Middle frontal gyrus (tissue), 1 donor: ENCODE measurements around the gene PRDM13.

Experiments used
- DNase-seq: peaks from one replicate; pipeline ENCODE4 v3.0.0-alpha.2; 2015; ENCODE audit warnings: low spot score; ENCODE audit errors: extremely low spot score

PRDM13 gene

GRCh38 chr6:99603421-99604165 lies 3.0 kb upstream of the PRDM13 start:
- no peak for DNase-seq

- DNase-seq = no peak
Measured at GRCh38 chr6:99604166-99605073, 2.2 kb upstream of the PRDM13 start.

- no peak for DNase-seq
Measured at GRCh38 chr6:99605074-99605734, 1.4 kb upstream of the PRDM13 start.

- DNase-seq = no peak
Measured at GRCh38 chr6:99605911-99606655, 550 bp upstream of the PRDM13 start.

GRCh38 chr6:99607416-99608036 lies 893 bp downstream of the PRDM13 start:
- no peak for DNase-seq

GRCh38 chr6:99608059-99608885 lies 1.6 kb downstream of the PRDM13 start:
- no peak for DNase-seq

GRCh38 chr6:99608886-99609482 lies 2.4 kb downstream of the PRDM13 start:
- no peak for DNase-seq

- DNase-seq = no peak
Measured at GRCh38 chr6:99609905-99610489, 3.4 kb downstream of the PRDM13 start.

- no peak for DNase-seq
Measured at GRCh38 chr6:99611148-99611547, 4.5 kb downstream of the PRDM13 start.

- DNase-seq = no peak
Measured at GRCh38 chr6:99612551-99613408, 6.1 kb downstream of the PRDM13 start.

GRCh38 chr6:99613409-99613704 lies 6.7 kb downstream of the PRDM13 start:
- no peak for DNase-seq

GRCh38 chr6:99613705-99614429 lies 7.2 kb downstream of the PRDM13 start:
- DNase-seq = no peak

GRCh38 chr6:99614430-99615186 lies 8.0 kb downstream of the PRDM13 start:
- no peak for DNase-seq

GRCh38 chr6:99617131-99617530 lies 10.5 kb downstream of the PRDM13 start:
- DNase-seq = no peak

GRCh38 chr6:99618649-99619408 lies 12.2 kb downstream of the PRDM13 start:
- DNase-seq = no peak

- no peak for DNase-seq
Measured at GRCh38 chr6:99619409-99619762, 12.8 kb downstream of the PRDM13 start.
